SK-N-SH (cell line): Measurements from ENCODE around the gene UGGT2. TPM values are rescaled to one million over a fixed set of nuclear protein-coding genes. Genes with fewer than 3 reads are reported as not detected.

ENCODE experiments used
- CTCF ChIA-PET: fragments of 300-600, 350-600 bp; formaldehyde crosslinking; extraction: SDS; loops from one replicate; lab custom pipeline; 2021; lab: Yijun Ruan, JAX
- POLR2A ChIA-PET: fragments of 350-600 bp; sonication (Branson Sonifier 250); formaldehyde crosslinking; extraction: SDS; loops from one replicate; lab custom pipeline; 2020; ENCODE audit warnings: antibody characterized with exemption, inconsistent platforms; lab: Yijun Ruan, JAX
- DNase-seq: peaks from one replicate; pipeline ENCODE4 v3.0.0; 2012
- H2AFZ ChIP-seq: fragments of 200-600 bp; sonication (generic); 2 replicates; pipeline ENCODE4 v1.8.1; 2016; ENCODE audit warnings: antibody characterized with exemption, mild to moderate bottlenecking, low read depth
- H3F3A ChIP-seq: fragments of 200-600 bp; sonication (generic); replicated peaks from 2 replicates; pipeline ENCODE3; 2016; ENCODE audit warnings: antibody characterized with exemption, mild to moderate bottlenecking; ENCODE audit not compliant: insufficient read depth
- H3K27ac ChIP-seq, 2 experiments: fragments of 200-500 bp in 1 of 2; fragments of 200-600 bp in 1 of 2; sonication (Bioruptor generic) in 1 of 2; sonication (generic), shearing (Covaris generic) in 1 of 2; 2 replicates each; pipeline versions ENCODE4 v1.5.1 to v1.6.1; 2014 to 2016; ENCODE audit warnings: low read depth in 2 of 2, inconsistent platforms in 1 of 2, low read length in 1 of 2, mild to moderate bottlenecking in 1 of 2, mixed read lengths in 1 of 2
- H3K27me3 ChIP-seq: fragments of 200-600 bp; sonication (generic), shearing (Covaris generic); 2 replicates; pipeline ENCODE4 v1.6.1; 2016; ENCODE audit warnings: mixed run types; ENCODE audit not compliant: insufficient read depth
- H3K36me3 ChIP-seq, 2 experiments: fragments of 200-500 bp in 1 of 2; fragments of 200-600 bp in 1 of 2; sonication (Bioruptor generic) in 1 of 2; sonication (generic) in 1 of 2; replicated peaks in 1 of 2; 2 replicates each; pipeline versions ENCODE3 to v1.5.1; 2014 to 2016; ENCODE audit warnings: low read length in 1 of 2, mild to moderate bottlenecking in 1 of 2; ENCODE audit not compliant: insufficient read depth in 2 of 2, control insufficient read depth in 1 of 2
- H3K4me1 ChIP-seq, 2 experiments: fragments of 200-500 bp in 1 of 2; fragments of 200-600 bp in 1 of 2; sonication (Bioruptor generic) in 1 of 2; sonication (generic), shearing (Covaris generic) in 1 of 2; 2 replicates each; pipeline versions ENCODE4 v1.5.1 to v1.6.1; 2014 to 2016; ENCODE audit warnings: low read depth in 1 of 2, low read length in 1 of 2, mixed run types in 1 of 2; ENCODE audit not compliant: insufficient read depth in 2 of 2, control insufficient read depth in 1 of 2
- H3K4me2 ChIP-seq: fragments of 200-600 bp; sonication (generic), shearing (Covaris generic); 2 replicates; pipeline ENCODE4 v1.6.1; 2017; ENCODE audit warnings: mixed run types
- H3K4me3 ChIP-seq, 2 experiments: fragments of 200-500 bp in 1 of 2; fragments of 200-600 bp in 1 of 2; sonication (Bioruptor generic) in 1 of 2; sonication (generic), shearing (Covaris generic) in 1 of 2; 2 replicates each; pipeline versions ENCODE4 v1.5.1 to v1.8.1; 2014 to 2016; ENCODE audit warnings: low read depth in 2 of 2, inconsistent platforms in 1 of 2, low read length in 1 of 2, mild to moderate bottlenecking in 1 of 2, mixed read lengths in 1 of 2, moderate library complexity in 1 of 2
- H3K79me2 ChIP-seq: fragments of 200-600 bp; sonication (generic); 2 replicates; pipeline ENCODE4 v1.8.1; 2017; ENCODE audit warnings: mild to moderate bottlenecking; ENCODE audit not compliant: insufficient read depth
- H3K9ac ChIP-seq: fragments of 200-600 bp; sonication (generic); 2 replicates; pipeline ENCODE4 v1.6.1; 2017; ENCODE audit warnings: mixed run types
- H3K9me2 ChIP-seq: fragments of 200-600 bp; sonication (generic); 2 replicates; pipeline ENCODE4 v1.6.1; 2017; ENCODE audit warnings: mixed run types
- H3K9me3 ChIP-seq: fragments of 200-600 bp; sonication (generic); 2 replicates; pipeline ENCODE4 v1.6.1; 2017; ENCODE audit warnings: mixed run types, mild to moderate bottlenecking, moderate library complexity
- H4K20me1 ChIP-seq: fragments of 200-600 bp; sonication (generic); 2 replicates; pipeline ENCODE4 v1.6.1; 2017; ENCODE audit warnings: mild to moderate bottlenecking, mixed run types; ENCODE audit not compliant: insufficient read depth
- CHD2 ChIP-seq: fragments of 150-350 bp; IDR thresholded peaks from 2 replicates; pipeline ENCODE4 v1.6.1; 2018; ENCODE audit warnings: low read length; ENCODE audit not compliant: partially characterized antibody
- EZH2phosphoT487 ChIP-seq: fragments of 200-600 bp; sonication (generic); IDR thresholded peaks from 2 replicates; pipeline ENCODE4 v1.6.1; 2017; ENCODE audit warnings: low read depth, mixed run types, mild to moderate bottlenecking, antibody characterized with exemption, moderate library complexity, borderline replicate concordance
- FOSL2 ChIP-seq: IDR thresholded peaks from 2 replicates; pipeline ENCODE4 v1.4.0; 2012; ENCODE audit warnings: low read depth, mild to moderate bottlenecking, moderate library complexity, borderline replicate concordance
- GABPA ChIP-seq: IDR thresholded peaks from 2 replicates; pipeline ENCODE4 v1.4.0; 2012; ENCODE audit warnings: low read depth, mild to moderate bottlenecking
- IRF3 ChIP-seq: fragments of 150-350 bp; IDR thresholded peaks from 2 replicates; pipeline ENCODE4 v1.6.1; 2016; ENCODE audit warnings: mild to moderate bottlenecking, low read depth, low read length
- JUND ChIP-seq: IDR thresholded peaks from 2 replicates; pipeline ENCODE4 v1.4.0; 2012
- MAX ChIP-seq: IDR thresholded peaks from 2 replicates; pipeline ENCODE4 v1.4.0; 2012; ENCODE audit warnings: low read depth
- MEF2A ChIP-seq: IDR thresholded peaks from 2 replicates; pipeline ENCODE4 v1.4.0; 2012; ENCODE audit warnings: low read depth, borderline replicate concordance
- NFIC ChIP-seq: IDR thresholded peaks from 2 replicates; pipeline ENCODE4 v1.4.0; 2012; ENCODE audit warnings: borderline replicate concordance
- POLR2AphosphoS5 ChIP-seq: IDR thresholded peaks from 2 replicates; pipeline ENCODE4 v1.6.1; 2012; ENCODE audit warnings: low read depth, low read length
- RFX5 ChIP-seq: IDR thresholded peaks from 2 replicates; pipeline ENCODE4 v1.6.1; 2012; ENCODE audit warnings: mild to moderate bottlenecking, improper control_type of control experiment, low read length
- RXRA ChIP-seq: IDR thresholded peaks from 2 replicates; pipeline ENCODE4 v1.4.0; 2012; ENCODE audit warnings: low read depth, mild to moderate bottlenecking, borderline replicate concordance
- SMC3 ChIP-seq: IDR thresholded peaks from 2 replicates; pipeline ENCODE4 v1.6.1; 2012; ENCODE audit warnings: low read depth, low read length, improper control_type of control experiment
- TAF1 ChIP-seq: IDR thresholded peaks from 2 replicates; pipeline ENCODE4 v1.6.1; 2012; ENCODE audit warnings: low read depth, mild to moderate bottlenecking, low read length, moderate library complexity, borderline replicate concordance
- TEAD4 ChIP-seq: IDR thresholded peaks from 2 replicates; pipeline ENCODE4 v1.4.0; 2012; ENCODE audit warnings: mild to moderate bottlenecking, borderline replicate concordance; ENCODE audit not compliant: insufficient read depth
- USF1 ChIP-seq: IDR thresholded peaks from 2 replicates; pipeline ENCODE4 v1.4.0; 2012; ENCODE audit warnings: low read depth, borderline replicate concordance
- USF2 ChIP-seq: fragments of 150-350 bp; IDR thresholded peaks from 2 replicates; pipeline ENCODE4 v1.6.1; 2017; ENCODE audit warnings: antibody characterized with exemption, low read length, low read depth, borderline replicate concordance
- YY1 ChIP-seq: IDR thresholded peaks from 2 replicates; pipeline ENCODE4 v1.4.0; 2012; ENCODE audit warnings: low read depth, mild to moderate bottlenecking
- ZBTB33 ChIP-seq: IDR thresholded peaks from 2 replicates; pipeline ENCODE4 v1.4.0; 2012; ENCODE audit warnings: low read depth, borderline replicate concordance
- WGBS: methylation state at CpG from one replicate; pipeline ENCODE4 v1.1.6; 2017; ENCODE audit warnings: low lambda C conversion rate; 5-methylcytosine and 5-hydroxymethylcytosine counted together
- polyA plus RNA-seq, 3 experiments: library from polyadenylated mRNA; depleted of rRNA; stranded (reverse); fragments of >200 nt; gene quantifications; 2 replicates each; pipeline ENCODE4 v1.2.3, GENCODE V29; 2012

UGGT2 gene
- polyA plus RNA-seq, 1 of the 3 experiments (the other 2 are of a cell fraction): 13.3 TPM

- TF ChIP-seq MAX (no peak), USF1 (no peak), TEAD4 (no peak), IRF3 (no peak), RFX5 (no peak), RXRA (no peak), USF2 (no peak), JUND (no peak), MEF2A (no peak), SMC3 (no peak), CHD2 (no peak), GABPA (no peak), POLR2AphosphoS5 (no peak), EZH2phosphoT487 (no peak)
- Histone ChIP-seq H4K20me1 (no peaks in the 10 kb centered on the region), H3K27ac (no peak overlapping the region), H3K9me2 (no peaks in the 10 kb centered on the region), H2AFZ (no peak overlapping the region), H3K36me3 (peaks cover 6 to 19% of the 10 kb centered on the region in 2 experiments), H3K9me3 (no peaks in the 10 kb centered on the region), H3K4me1 (no peaks in the 10 kb centered on the region), H3K9ac (no peak overlapping the region), H3K4me3 (no peak overlapping the region), H3K27me3 (no peaks in the 10 kb centered on the region), H3K4me2 (no peak overlapping the region), H3K79me2 (no peaks in the 10 kb centered on the region; the same call in 1 of the 2 replicates), H3F3A (peaks cover 4% of the 10 kb centered on the region)
- ChIA-PET POLR2A (no interaction called here), CTCF (no interaction called here)
- no peak for DNase-seq
- WGBS: 100% methylated on average over 2 of the region's 2 CpGs
Observed at GRCh38 chr13:95968906-95969305, 84.3 kb downstream of the UGGT2 start.

- WGBS: 95% methylated on average over 2 of the region's 2 CpGs
- no peak for DNase-seq
- POLR2A ChIA-PET: no interaction called here
- Histone ChIP-seq H3K27me3 (no peaks in the 10 kb centered on the region), H4K20me1 (no peaks in the 10 kb centered on the region), H3K36me3 (peaks cover 2 to 42% of the 10 kb centered on the region in 2 experiments), H3K9me3 (peaks cover 4% of the 10 kb centered on the region; the same call in 1 of the 2 replicates), H3K9ac (no peak overlapping the region), H3F3A (peaks cover 4% of the 10 kb centered on the region), H2AFZ (no peak overlapping the region), H3K4me2 (no peak overlapping the region), H3K4me1 (no peaks in the 10 kb centered on the region), H3K27ac (no peak overlapping the region), H3K9me2 (no peaks in the 10 kb centered on the region), H3K4me3 (no peak overlapping the region), H3K79me2 (no peaks in the 10 kb centered on the region)
- CTCF ChIA-PET: interaction anchor here (1.0 kb wide), 1 partner anchor 12 kb away, joined by 3 read pairs; no protein-coding TSS in a partner anchor
- TF ChIP-seq USF2 (no peak), EZH2phosphoT487 (no peak), GABPA (no peak), FOSL2 (no peak), NFIC (no peak), ZBTB33 (no peak), USF1 (no peak), TAF1 (no peak), RFX5 (no peak), IRF3 (no peak), YY1 (no peak)
Observed at GRCh38 chr13:95957331-95957730, 95.9 kb downstream of the UGGT2 start.
